A673 (cell line): ENCODE measurements around the gene PHACTR2.

Experiments used
- CTCF ChIP-seq: fragments of 300-800, 200-600 bp; sonication (generic); conservative IDR thresholded peaks from 2 replicates; pipeline ENCODE4 v1.5.1; 2017; ENCODE audit warnings: low read depth, mild to moderate bottlenecking, antibody characterized with exemption, low read length, moderate library complexity, mixed read lengths
- EZH2 ChIP-seq: fragments of 200-600 bp; sonication (generic); IDR thresholded peaks from 2 replicates; pipeline ENCODE4 v1.6.1; 2017; ENCODE audit warnings: borderline replicate concordance, low read depth, mild to moderate bottlenecking, mixed read lengths, antibody characterized with exemption, low read length; ENCODE audit not compliant: poor library complexity, severe bottlenecking

GRCh38 chr6:143698759-143699429, 21.1 kb downstream of the PHACTR2 start:
- TF ChIP-seq CTCF: 0 out of 2 replicates have a peak, but pooled peaks have one; percentile 9
- TF ChIP-seq EZH2: no peak
